HG03571 (cell line): Measurements from ENCODE around the gene LAMP1.
"Not testable (repeated sequence)": the region's sequence is repeated elsewhere in the genome, so short reads cannot be mapped to it uniquely, and the experiment has no call there.

Source experiments
- ATAC-seq: cut with Tn5 transposase; IDR thresholded peaks from one replicate; pipeline ENCODE4 v1.9.1; 2021; ENCODE audit not compliant: unreplicated experiment

The LAMP1 gene

DNA sequence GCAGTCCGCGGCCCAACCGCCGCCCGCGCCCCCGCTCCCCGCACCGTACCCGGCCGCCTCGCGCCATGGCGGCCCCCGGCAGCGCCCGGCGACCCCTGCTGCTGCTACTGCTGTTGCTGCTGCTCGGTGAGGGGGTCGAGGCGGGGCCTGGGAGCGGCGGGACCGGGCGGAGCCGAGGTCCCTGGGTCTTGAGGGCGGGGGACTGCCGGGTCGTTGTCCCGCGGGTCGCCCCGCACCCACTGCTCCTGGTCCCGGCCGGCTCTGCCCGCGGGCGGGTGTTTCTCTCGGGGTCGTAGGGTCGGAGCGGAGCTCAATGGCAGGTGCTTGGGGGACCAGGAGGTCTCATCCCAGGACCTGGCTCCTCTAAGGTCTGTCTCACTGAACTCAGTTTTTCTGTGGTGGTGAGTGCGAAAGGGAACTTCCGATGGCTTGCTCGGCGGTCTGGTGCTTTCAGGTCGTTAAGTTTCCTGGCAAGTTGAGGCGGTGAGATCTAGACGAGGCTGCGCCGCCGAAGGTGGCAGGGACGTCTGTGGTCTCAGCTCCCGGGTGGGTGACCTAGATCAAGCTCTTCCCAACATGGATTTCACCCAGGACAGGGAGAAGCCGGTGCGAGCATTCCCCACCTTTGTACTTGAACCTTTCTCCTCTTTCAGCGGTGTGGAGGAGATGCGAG, 467 bp downstream of the LAMP1 start:
- ATAC-seq = peak; percentile 29

DNA sequence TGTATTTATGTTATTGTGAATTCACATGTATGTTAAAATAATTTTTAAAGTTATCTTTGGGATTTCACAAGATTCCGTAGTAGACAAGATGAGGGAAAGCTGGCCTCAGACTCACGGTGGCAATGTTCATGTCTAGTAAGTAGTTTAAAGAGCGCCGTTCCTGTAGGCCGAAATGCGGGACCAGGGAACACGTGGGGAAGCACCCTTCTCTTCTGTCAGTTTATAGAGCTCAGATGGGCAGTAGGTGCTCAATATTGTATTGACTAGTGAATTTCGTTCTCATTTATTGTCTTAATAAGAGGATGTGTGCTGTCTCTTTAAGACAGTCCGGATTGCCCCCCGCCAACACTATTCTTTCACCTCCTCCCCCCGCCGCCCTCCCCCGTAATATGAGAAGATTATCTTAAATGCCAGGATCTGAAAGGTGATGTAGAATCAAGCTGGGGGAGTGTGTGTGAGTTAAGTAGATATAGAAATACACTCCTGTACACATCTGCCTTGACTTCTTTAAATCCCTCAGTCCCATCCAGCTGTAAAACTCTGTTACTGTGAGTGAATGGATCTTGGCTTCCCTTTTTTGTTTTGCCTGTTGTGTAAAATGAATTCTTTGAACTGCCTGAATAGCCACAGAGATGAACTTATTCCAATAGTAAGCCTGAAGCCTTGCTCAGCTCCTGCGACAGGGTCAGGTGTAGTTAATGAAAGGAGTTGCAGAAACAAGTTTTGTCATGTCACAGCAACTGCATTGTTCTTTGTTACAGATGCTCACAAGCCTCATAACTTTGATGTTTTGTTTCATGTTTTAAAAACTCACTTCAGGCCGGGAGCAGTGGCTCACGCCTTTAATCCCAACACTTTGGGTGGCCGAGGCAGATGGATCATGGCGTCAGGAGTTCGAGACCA, 1.3 kb downstream of the LAMP1 start:
- ATAC-seq = no peak

DNA sequence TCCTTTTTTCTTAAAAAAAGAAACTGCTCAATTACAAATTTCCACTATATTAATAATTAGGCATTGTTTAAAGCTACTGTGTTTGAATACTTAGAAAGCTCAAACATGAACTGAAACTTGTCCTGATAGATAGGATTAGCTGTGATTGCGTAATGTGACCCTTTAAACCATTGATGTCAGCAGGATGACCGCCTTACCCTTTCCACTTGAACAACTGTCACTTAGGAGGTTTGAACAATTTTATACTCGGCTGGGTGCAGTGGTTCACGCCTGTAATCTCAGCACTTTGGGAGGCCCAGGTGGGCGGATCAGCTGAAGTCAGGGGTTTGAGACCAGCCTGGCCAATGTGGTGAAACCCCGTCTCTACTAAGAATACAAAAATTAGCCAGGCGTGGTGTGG, 2.9 kb downstream of the LAMP1 start:
- no peak for ATAC-seq

DNA sequence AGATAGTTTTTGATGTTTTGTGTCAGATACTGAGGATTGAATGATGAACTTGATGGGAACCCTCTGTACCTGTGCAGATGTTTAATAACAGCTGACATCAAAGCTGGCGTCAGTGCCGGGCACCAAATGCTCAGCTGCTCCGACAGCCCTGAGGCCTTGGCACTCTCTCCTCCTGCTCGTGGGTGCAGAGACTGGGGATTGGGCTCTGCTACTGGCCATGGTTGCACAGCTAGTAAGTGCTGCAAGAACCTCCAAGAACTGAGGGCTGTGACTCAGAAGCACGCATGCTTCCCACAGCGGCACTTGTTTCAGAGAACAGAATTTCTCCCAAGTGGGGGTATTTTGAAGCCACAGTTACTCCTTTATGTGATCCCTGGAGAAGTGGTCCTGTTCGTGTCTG, 5.9 kb downstream of the LAMP1 start:
- no peak for ATAC-seq

DNA sequence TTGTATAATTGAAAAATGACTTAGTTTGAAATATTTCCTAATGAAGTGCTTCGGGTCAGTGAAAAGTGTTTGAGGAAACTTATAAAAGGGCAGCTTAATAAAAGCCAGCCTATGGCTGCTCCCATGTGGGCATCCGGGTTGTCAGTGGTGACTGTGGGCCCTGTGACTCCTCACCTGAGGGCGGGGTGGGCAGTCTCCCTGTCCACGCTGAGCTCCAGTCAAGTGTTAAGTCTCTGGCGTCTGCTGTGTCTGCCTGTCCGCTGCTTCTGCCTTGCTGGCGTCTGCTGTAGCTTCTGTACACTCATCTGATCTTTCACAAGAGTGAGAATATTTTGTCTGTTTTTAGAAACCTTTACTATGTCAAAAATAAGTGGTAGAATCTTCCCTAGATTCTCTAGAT, 7.1 kb downstream of the LAMP1 start:
- ATAC-seq = no peak

DNA sequence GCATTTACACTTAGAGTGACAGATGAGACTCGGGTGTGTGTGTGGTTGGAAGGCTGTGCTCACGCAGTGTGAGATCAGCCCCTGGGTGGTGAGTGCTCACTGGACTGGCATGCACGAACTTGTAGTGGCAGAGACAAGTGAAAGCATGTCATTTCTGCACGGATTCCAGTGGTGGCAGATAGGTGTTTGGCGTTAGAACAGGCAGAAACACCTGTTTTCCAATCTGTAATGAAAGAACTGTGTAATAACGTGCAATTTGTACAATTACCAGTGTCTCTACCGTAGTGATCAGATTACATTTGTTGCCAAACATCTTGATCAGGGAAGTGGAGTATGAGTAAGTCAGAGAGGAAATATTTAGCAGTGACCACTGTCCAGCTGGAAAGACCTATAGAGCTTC, 8.2 kb downstream of the LAMP1 start:
- ATAC-seq = no peak

DNA sequence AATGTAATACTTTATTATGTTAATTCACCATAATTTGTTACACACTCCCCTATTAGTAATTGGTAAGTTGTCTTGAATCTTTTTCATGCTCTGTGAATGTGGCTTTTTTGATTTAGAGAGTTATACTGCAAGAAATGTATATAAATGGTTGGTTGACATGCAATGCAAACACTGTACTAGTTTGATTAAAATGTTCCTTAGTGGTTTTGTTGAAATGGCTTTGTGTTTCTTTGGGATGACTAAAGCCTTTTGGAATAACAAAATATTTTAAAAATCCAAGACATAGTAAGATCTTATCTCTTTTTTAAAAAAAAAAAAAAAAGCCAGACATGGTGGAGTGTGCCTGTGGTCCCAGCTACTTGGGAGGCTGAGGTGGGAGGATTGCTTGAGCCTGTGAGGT, 10.5 kb downstream of the LAMP1 start:
- no peak for ATAC-seq

DNA sequence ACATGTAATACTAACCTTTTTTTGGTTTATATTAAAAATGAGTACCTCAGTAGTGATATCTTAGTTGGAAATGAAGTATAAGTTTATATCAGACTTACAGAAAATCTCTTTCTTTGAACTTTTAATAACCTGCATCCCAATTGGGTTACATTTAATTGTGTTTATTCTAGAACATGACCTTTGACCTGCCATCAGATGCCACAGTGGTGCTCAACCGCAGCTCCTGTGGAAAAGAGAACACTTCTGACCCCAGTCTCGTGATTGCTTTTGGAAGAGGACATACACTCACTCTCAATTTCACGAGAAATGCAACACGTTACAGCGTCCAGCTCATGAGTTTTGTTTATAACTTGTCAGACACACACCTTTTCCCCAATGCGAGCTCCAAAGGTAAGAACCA, 12.4 kb downstream of the LAMP1 start:
- ATAC-seq = no peak

DNA sequence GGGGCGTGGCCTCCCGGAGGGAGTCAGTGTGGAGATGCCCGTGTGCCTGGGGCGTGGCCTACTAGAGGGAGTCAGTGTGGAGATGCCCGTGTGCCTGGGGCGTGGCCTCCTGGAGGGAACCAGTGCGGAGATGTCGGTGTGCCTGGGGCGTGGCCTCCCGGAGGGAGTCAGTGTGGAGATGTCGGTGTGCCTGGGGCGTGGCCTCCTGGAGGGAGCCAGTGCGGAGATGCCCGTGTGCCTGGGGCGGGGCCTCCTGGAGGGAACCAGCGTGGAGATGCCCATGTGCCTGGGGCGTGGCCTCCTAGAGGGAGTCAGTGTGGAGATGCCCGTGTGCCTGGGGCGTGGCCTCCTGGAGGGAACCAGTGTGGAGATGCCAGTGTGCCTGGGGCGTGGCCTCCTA, 17.1 kb downstream of the LAMP1 start:
- ATAC-seq = not testable (repeated sequence)

DNA sequence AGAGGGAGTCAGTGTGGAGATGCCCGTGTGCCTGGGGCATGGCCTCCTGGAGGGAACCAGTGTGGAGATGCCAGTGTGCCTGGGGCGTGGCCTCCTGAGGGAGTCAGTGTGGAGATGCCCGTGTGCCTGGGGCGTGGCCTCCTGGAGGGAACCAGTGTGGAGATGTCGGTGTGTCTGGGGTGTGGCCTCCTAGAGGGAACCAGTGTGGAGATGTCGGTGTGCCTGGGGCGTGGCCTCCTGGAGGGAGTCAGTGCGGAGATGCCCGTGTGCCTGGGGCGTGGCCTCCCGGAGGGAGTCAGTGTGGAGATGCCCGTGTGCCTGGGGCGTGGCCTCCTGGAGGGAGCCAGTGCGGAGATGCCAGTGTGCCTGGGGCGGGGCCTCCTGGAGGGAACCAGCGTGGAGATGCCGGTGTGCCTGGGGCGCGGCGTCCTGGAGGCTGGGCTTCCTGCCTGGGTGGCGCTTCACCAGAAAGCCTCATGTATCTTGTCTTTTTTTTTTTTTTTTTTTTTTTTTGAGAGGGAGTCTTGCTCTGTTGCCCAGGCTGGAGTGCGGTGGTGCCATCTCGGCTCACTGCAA, 17.9 kb downstream of the LAMP1 start:
- not testable (repeated sequence) for ATAC-seq

DNA sequence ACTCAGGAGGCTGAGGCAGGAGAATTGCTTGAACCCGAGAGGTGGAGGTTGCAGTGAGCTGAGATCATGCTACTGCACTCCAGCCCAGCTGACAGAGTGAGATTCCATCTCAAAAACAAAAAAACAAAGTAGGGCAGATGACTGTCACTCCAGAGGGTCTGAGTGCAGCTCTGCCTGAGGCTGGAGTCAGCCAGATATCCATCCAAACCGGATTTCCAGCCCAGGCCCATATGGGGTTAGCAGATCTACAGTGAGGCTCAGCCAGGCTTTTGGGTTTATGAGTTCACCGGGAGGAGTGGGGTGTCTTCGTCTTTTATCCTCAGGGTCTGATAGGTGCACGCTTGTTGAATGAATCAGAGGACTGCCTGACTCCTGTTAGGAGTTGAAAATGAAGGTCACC, 19.0 kb downstream of the LAMP1 start:
- no peak for ATAC-seq

DNA sequence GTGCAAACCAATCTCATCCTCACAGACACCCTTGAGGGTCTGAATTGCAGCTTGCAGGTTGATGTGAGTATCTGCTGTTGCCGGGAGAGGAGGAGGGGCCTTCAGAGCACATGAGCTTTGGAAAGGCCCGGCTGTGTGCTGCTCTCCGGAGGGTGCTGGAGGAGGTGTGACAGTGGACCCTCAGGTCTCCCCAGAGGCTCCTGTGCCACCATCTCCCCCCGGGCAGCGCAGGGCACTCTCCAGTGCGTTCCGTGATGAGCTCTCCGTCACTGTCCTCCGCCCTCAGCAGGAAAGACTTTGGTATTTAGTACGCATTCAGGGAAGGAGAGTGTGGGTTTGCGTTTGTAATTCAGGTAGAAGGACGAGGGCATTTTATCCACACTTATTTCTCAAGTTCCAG, 20.0 kb downstream of the LAMP1 start:
- no peak for ATAC-seq

DNA sequence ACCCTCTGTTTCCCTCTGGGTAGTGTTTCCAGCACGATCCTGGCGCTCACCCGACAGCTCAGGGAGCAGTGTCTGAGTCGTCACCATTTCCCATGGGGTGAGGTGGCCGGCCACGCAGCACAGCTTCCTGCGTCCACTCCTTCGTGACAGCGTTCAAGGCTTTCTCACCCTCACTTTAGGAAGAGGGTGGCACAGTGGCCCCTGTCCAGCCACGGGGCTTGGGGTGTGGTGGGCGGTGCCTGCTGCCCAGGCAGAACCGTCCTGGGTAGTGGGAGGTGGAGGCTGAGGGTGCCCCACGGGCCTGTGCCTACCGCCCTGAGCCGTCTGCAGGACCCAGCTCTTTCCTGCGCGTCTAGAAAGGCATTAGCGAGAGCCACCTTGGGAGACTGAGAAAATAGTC, 21.9 kb downstream of the LAMP1 start:
- ATAC-seq = no peak

DNA sequence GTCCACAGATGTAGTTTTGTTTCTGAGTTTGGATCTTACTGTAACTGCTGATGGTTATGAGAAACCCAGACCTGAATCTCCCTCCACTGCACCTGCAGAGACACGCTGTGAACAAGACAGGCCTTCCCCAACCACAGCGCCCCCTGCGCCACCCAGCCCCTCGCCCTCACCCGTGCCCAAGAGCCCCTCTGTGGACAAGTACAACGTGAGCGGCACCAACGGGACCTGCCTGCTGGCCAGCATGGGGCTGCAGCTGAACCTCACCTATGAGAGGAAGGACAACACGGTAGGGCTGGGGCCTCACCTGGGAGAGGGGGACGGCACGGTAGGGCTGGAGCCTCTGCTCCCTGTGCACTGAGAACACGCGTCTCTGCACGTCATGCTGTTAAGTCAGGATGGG, 22.3 kb downstream of the LAMP1 start:
- ATAC-seq = no peak

DNA sequence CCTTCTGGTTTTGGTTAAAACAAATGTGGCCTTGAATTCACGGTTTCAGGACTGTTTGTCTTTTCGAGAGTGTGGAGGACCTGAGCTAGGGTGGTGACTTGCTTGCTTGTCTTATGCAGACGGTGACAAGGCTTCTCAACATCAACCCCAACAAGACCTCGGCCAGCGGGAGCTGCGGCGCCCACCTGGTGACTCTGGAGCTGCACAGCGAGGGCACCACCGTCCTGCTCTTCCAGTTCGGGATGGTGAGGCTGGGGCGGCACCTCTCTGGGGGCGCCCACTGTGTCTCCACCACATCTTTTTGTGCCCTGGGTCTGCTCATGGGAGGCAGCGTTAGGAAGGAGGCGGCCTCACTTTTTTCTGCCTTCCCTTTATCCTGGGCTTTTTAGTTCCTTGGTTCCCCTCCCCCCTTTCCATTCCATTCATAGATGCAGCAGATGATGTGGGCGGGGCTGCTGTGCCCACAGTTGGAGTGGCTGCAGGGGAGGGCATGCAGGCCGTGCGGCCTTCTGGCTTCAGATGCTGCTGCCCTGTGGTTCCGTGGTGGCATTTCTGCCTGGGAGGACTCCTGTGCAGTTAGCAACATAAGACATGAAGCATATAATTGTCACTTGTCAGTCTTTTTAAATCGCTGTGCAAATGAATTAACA, 23.3 kb downstream of the LAMP1 start:
- ATAC-seq = no peak

DNA sequence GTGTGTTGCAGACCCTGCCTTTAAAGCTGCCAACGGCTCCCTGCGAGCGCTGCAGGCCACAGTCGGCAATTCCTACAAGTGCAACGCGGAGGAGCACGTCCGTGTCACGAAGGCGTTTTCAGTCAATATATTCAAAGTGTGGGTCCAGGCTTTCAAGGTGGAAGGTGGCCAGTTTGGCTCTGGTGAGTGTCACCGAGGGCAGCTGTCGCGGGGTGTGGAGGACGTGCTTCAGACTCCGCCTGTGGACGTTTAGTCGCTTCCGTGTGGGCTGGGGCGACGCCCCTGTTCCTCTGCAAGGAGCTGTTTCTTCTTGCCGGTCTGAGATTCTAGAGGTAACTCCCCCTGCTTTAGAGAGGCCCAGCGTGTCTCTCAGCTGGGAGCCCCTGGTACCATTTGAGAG, 24.5 kb downstream of the LAMP1 start:
- ATAC-seq = no peak

DNA sequence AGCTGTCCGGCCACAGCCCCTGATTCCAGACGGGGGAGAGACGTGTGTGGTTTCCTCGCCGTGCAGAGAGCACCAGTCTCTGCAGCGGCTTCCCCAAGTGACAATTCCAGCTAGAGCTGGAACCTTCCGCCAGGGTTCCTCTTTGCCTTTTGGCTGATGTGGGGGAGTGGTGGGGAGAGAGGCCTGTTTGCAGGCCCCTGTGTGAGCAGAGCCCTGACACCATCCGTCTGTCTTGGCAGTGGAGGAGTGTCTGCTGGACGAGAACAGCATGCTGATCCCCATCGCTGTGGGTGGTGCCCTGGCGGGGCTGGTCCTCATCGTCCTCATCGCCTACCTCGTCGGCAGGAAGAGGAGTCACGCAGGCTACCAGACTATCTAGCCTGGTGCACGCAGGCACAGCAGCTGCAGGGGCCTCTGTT, 25.0 kb downstream of the LAMP1 start:
- ATAC-seq = no peak

DNA sequence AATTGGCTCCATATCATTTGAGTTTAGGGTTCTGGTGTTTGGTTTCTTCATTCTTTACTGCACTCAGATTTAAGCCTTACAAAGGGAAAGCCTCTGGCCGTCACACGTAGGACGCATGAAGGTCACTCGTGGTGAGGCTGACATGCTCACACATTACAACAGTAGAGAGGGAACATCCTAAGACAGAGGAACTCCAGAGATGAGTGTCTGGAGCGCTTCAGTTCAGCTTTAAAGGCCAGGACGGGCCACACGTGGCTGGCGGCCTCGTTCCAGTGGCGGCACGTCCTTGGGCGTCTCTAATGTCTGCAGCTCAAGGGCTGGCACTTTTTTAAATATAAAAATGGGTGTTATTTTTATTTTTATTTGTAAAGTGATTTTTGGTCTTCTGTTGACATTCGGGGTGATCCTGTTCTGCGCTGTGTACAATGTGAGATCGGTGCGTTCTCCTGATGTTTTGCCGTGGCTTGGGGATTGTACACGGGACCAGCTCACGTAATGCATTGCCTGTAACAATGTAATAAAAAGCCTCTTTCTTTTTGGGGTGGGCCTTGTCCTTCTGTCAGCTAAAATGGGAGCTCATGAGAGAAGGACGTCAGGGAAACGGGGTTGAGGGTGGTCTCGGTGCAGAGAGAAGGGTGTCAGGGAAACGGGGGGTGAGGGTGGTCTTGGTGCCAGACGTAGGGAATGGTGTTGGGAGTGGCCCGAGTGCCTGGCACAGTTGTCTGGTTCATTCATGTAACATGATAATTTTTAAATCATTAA, 26.0 kb downstream of the LAMP1 start:
- no peak for ATAC-seq

DNA sequence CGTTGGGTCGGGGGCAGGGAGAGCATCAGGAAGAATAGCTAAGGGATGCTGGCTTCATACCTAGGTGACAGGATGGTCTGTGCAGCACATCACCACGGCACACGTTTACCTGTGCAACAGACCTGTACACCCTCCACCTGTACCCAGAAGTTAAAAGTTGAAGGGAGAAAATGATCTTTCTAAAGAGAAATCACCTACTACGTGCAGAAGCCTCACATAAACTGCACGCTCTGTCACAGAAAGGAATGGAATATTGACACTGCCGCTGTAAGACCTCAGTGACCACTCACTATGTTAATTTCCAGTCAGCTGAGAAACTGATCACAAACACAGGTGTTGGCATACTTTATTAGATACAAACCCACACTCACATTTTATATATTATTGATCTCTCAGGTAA, 26.8 kb downstream of the LAMP1 start:
- ATAC-seq = no peak

DNA sequence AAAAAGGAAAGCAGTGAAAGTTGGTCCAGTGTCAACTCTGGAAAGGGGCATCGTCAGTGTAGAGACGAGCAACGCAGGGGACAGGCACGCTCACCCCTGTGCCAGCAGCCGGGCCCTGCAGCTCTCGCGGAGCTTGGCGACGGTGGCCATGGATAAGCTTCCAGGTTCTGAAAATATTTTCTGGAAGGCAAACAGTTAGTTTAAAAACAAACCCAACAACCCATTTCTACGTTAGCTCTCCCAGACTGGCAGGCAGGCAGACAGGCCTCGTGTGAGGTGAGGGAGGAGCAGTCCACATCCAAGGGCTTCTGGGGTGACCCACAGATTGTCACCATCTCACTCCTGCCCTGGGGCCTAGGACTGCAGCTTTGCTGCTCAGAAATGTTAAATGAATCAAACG, 27.4 kb downstream of the LAMP1 start:
- ATAC-seq = no peak

DNA sequence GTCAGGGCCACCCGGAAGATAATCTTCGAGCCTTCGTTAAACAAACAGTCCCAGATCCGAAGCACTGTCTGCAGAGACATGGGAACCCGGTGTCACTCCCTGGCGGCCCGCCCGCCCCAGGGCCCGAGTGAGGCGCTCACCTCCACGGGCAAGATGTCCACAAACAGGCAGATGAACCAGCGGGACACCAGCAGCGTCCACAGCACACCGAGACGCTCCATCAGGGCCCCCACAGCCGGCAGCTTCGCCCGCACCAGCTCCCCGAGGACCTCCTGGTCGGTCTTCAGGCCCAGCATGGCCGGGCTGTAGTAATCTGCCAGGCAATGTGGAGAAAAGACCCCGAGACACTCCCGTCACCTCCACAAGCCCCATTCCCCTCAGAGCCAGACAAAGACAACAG, 28.7 kb downstream of the LAMP1 start:
- ATAC-seq = no peak
